ENCODE data around the gene FKBP11.
A peak's percentile ranks its signal among the peaks of the same experiment; 100 is the strongest.

The FKBP11 gene

GRCh38 chr12:48957141-48958048, 32.1 kb upstream of the FKBP11 start, which contains the start of gene ARF3:
Gene ARF3, minus strand, starts transcription at chr12:48957487. Its CDS starts 16,392 bp downstream, at chr12:48941095.
- Histone ChIP-seq H3K4me3 (peak within 1 kb of the TSS; percentile 68 to 99 (median 90)), H3K27ac (peak within 1 kb of the TSS; percentile 70 to 96 (median 91))

DNA sequence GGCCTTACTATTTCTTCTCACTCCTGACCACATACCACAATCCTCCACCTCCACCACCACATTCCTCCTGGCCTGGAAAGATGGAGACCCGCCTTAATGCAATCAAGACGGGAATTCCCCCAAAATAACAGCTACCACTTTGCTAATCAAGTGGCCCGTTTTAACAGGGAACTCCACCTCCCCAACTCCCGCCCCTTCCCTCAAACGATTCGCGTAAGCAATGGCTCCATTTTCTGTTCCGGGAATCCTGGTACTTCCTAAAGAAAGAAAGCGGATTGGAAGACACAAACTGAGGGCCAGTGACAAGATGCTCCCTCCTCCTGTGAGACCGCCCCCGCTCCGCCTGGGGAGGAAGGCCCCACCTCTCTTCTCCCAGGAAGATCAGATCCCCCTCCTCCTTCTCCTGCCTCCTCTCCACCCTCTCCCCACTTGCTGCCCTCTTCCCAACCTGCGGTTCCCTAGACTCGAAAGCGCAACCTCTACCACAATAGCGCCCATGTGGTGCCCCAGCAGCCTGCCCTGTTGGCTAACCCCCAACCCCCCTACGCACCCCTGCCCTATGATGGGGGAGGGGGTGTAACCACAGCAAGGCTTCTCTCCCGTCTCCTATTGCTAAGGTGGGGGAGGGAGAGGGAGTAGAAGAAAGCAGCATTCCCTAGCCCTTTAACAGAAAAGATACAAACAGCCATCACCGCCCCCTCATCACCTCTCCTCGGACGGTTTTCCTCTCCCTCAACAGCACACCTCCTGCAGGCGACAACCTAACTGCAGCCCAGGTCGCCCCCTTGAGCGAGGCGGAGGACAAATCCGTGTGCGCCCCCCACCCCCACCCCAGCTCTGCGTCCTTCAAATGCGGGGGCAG, 31.2 kb upstream of the FKBP11 start:
- H3K27ac ChIP-seq: peak overlapping the region; percentile 70 to 96 (median 91)
- H3K4me3 ChIP-seq: peak overlapping the region; percentile 68 to 99 (median 90)

- H3K4me3 ChIP-seq: no peak overlapping the region
Observed at GRCh38 chr12:48954841-48955501, 29.7 kb upstream of the FKBP11 start.

GRCh38 chr12:48954061-48954460, 28.8 kb upstream of the FKBP11 start:
- H3K4me3 ChIP-seq: no peak overlapping the region
- no peak overlapping the region for H3K27ac ChIP-seq

More at GRCh38 chr12:48954841-48955501, 29.7 kb upstream of the FKBP11 start:
- H3K27ac ChIP-seq: peak overlapping the region in 1 of 21 experiments; percentile 0

GRCh38 chr12:48952691-48953090, 27.4 kb upstream of the FKBP11 start:
- no peak overlapping the region for H3K4me3 ChIP-seq
- H3K27ac ChIP-seq: no peak overlapping the region

GRCh38 chr12:48947727-48948126, 22.4 kb upstream of the FKBP11 start:
- H3K27ac ChIP-seq: no peak overlapping the region
- no peak overlapping the region for H3K4me3 ChIP-seq

DNA sequence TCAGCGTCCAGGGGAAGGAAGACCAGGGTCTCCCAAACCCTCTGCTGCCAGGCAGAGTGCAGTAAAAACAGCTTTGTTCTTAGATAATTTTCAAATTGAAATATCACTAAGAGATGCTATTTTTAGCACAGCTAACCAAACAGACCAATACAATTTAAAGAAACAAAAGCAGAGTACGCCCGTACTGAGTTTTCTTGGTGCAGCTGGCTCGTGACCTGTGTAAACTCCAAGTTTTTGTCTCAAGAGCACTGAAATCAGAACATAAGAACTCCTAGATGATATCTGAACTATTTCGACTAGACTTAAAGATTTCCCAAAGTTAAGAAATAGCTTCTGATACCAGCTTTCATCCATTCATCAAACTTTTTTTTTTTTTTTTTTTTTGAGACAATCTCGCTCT, 21.7 kb upstream of the FKBP11 start:
- Histone ChIP-seq H3K27ac (no peak overlapping the region), H3K4me3 (no peak overlapping the region)

GRCh38 chr12:48946205-48946604, 20.9 kb upstream of the FKBP11 start:
- H3K27ac ChIP-seq: no peak overlapping the region
- H3K4me3 ChIP-seq: no peak overlapping the region

GRCh38 chr12:48943221-48943620, 17.9 kb upstream of the FKBP11 start:
- Histone ChIP-seq H3K27ac (peak overlapping the region in 2 of 21 experiments; percentile 14 to 60), H3K4me3 (no peak overlapping the region)

- H3K4me3 ChIP-seq: no peak overlapping the region
- peak overlapping the region in 5 of 21 experiments; percentile 18 to 53 (median 46) for H3K27ac ChIP-seq
Observed at GRCh38 chr12:48940181-48940580, 14.9 kb upstream of the FKBP11 start.

DNA sequence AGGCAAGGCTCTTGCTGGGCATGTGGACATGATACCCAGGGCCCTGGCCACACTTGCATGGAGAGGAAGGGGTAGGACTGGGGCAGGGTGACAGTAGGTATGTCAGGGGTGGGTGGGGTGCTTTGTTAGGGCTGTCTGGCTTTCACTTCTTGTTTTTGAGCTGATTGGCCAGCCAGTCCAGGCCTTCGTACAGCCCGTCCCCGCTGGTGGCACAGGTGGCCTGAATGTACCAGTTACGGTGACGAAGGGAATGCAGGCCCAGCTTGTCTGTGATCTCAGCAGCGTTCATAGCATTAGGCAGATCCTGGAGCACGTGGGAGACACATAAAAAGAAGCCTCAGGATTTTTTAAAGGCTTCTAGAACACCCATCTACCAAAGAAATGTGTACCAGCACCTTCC, 13.5 kb upstream of the FKBP11 start:
- H3K27ac ChIP-seq: no peak overlapping the region
- no peak overlapping the region for H3K4me3 ChIP-seq

GRCh38 chr12:48937170-48937569, 11.9 kb upstream of the FKBP11 start:
- no peak overlapping the region for H3K4me3 ChIP-seq

DNA sequence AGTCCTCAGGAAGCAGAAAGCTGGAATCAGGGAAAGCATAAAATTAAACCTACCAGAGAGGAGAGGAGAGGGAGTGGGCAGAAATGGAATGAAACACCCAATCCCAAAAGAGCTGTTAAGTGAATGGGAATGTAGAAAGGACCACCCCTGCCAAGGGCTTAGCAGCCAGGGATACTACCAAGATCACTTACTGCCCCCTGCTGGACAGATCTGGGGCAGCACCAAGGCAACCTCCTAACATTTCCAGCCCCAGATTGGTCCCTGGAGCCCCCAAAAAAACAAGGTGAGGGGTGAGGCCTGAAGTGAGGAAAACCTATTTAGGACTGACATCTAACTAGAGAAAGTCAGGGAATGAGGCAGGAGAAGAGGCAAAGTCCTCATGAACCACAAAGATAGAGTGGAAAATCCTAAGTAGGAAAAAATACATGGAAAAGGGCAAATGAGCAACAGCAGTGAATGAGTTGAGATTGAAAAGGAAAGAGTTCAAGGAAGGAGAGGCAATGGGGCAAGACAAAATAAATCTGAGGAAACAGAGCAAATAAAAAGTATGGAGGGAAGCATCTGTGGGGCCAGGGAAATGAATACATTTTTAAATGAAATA, 11.2 kb upstream of the FKBP11 start:
- H3K27ac ChIP-seq: peak overlapping the region in 1 of 21 experiments; percentile 8
- H3K4me3 ChIP-seq: no peak overlapping the region

More at GRCh38 chr12:48937170-48937569, 11.9 kb upstream of the FKBP11 start:
- H3K27ac ChIP-seq: peak overlapping the region in 1 of 21 experiments; percentile 8

DNA sequence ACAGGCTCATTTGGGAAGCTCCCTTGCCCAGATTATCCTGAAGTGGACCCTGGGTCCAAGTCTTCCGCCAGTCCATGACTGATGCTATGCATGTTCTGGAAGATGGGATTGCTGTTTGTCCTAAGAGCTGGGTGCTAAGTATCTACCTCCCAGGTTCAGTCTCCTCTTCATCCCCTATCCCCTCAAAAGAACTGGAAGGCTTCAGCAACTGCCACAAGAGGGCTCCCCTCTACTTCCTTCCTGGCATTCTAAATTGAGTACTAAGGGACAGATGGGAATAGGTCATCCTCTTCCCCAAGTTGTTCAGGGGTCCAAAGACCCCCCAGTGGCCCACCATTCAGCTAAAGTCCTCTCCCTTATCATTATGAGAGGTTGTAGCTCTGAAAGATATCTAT, 9.0 kb upstream of the FKBP11 start:
- Histone ChIP-seq H3K4me3 (no peak overlapping the region), H3K27ac (peak overlapping the region in 3 of 21 experiments; percentile 15 to 73 (median 68))

- Histone ChIP-seq H3K27ac (peak overlapping the region in 3 of 21 experiments; percentile 15 to 73 (median 68)), H3K4me3 (no peak overlapping the region)
Observed at GRCh38 chr12:48933664-48934311, 8.5 kb upstream of the FKBP11 start.

GRCh38 chr12:48932878-48933277, 7.6 kb upstream of the FKBP11 start:
- peak overlapping the region in 3 of 21 experiments; percentile 13 to 52 (median 49) for H3K27ac ChIP-seq
- H3K4me3 ChIP-seq: no peak overlapping the region

GRCh38 chr12:48930475-48930874, 5.2 kb upstream of the FKBP11 start:
- no peak overlapping the region for H3K27ac ChIP-seq
- H3K4me3 ChIP-seq: no peak overlapping the region

- H3K27ac ChIP-seq: no peak overlapping the region
- no peak overlapping the region for H3K4me3 ChIP-seq
Observed at GRCh38 chr12:48929551-48929950, 4.3 kb upstream of the FKBP11 start.

GRCh38 chr12:48927261-48927660, 2.0 kb upstream of the FKBP11 start:
- Histone ChIP-seq H3K4me3 (no peak overlapping the region), H3K27ac (no peak overlapping the region)
